ENCODE data around the gene STIL. TPM values are rescaled to one million over a fixed set of nuclear protein-coding genes. Genes with fewer than 3 reads are reported as not detected.
"Not testable (repeated sequence)": the region's sequence is repeated elsewhere in the genome, so short reads cannot be mapped to it uniquely, and the experiment has no call there.

The STIL gene
- total RNA-seq, 2 donors from 2014 or later = 9.6 to 22.0 TPM

DNA sequence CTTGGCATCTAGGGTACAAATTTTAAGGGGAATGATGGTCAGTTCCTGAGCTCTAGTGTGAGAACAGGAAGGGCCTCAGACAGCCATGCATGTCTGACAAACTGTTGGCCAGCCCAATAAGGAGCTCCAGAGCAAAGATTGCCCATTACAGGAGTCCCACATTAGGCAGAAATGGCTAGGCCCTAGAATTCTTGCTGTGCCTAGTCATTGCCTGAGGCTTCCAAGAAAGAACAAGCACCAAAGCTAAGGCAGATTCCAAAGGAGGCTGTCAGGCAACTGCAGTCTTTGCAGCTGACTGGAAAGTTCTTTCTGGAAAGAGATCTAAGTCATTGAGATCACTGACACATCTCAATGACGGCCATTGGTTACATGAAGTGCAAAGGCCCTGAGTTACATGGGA lies 3.9 kb upstream of the STIL start:
- H3K9me3 ChIP-seq = no peaks in the 10 kb centered on the region
- TF ChIP-seq CTCF (IDR thresholded peaks at IDR 0.05) = no peak
- intact Hi-C loops (cut with DNase I) = no loop called here
- DNase-seq = no peak
- no peaks in the 10 kb centered on the region for H3K36me3 ChIP-seq
- H3K9ac ChIP-seq (ENCODE audit: low read depth in 2 of 2, low read length in 2 of 2) = no peak overlapping the region
- no peaks in the 10 kb centered on the region for H3K4me1 ChIP-seq
- no peak overlapping the region for H3K4me3 ChIP-seq
- no peaks in the 10 kb centered on the region for H3K27me3 ChIP-seq
- H3K27ac ChIP-seq = no peak overlapping the region

- intact Hi-C loops (cut with DNase I) = no loop called here
- no peaks in the 10 kb centered on the region for H3K36me3 ChIP-seq
- TF ChIP-seq CTCF (IDR thresholded peaks at IDR 0.05) = no peak
- no peaks in the 10 kb centered on the region for H3K27me3 ChIP-seq
- no peak overlapping the region for H3K4me3 ChIP-seq
- H3K9ac ChIP-seq (ENCODE audit: low read depth in 2 of 2, low read length in 2 of 2) = no peak overlapping the region
- no peak for DNase-seq
- no peaks in the 10 kb centered on the region for H3K9me3 ChIP-seq
- H3K27ac ChIP-seq = no peak overlapping the region
- H3K4me1 ChIP-seq = no peaks in the 10 kb centered on the region
Measured at GRCh38 chr1:47309427-47309826, 4.5 kb downstream of the STIL start.

- Histone ChIP-seq H3K4me3 (no peak overlapping the region), H3K27me3 (no peaks in the 10 kb centered on the region), H3K36me3 (peaks cover 6% of the 10 kb centered on the region), H3K27ac (no peak overlapping the region), H3K9ac (ENCODE audit: low read depth in 2 of 2, low read length in 2 of 2) (no peak overlapping the region), H3K4me1 (no peaks in the 10 kb centered on the region), H3K9me3 (no peaks in the 10 kb centered on the region)
- no peak for DNase-seq
- no peak for TF ChIP-seq CTCF (IDR thresholded peaks at IDR 0.05)
- intact Hi-C loops (cut with DNase I) = no loop called here
Measured at GRCh38 chr1:47302472-47302871, 11.5 kb downstream of the STIL start.

DNA sequence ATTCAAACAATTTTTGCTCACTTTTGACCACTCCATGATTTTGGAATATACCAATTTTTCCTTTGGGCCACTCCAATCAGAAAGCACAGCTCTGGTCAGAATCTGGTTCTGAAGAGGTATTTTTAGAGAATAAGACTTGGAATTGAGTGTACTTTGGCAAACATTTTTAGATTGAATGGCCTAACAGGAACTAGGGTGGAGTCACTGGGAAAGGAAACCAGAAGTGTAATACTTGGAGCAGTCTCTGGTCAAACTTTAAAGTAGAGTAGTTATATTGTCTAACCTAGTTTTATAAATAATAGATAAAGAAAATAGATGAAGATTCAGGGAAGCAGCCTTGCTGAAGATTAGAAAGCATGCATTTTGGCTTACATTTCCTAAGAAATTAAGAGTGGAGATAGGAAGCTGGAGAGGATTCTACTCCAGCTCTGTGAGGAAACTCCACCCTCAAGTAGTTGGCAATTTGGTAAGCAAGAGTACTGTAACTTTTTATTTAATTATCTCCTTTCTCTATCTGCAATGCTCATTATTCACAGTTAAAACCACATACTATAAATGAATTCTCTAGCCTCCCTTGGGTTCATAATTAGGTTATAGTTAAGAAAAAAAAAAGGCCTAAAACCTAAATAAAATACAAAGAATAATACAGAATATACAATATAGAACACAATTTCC lies 15.8 kb downstream of the STIL start:
- no peaks in the 10 kb centered on the region for H3K27me3 ChIP-seq
- no peak overlapping the region for H3K27ac ChIP-seq
- no peak overlapping the region for H3K4me3 ChIP-seq
- intact Hi-C loops (cut with DNase I) = no loop called here
- no peaks in the 10 kb centered on the region for H3K4me1 ChIP-seq
- H3K9ac ChIP-seq (ENCODE audit: low read depth in 2 of 2, low read length in 2 of 2) = no peak overlapping the region
- no peak for TF ChIP-seq CTCF (IDR thresholded peaks at IDR 0.05)
- no peaks in the 10 kb centered on the region for H3K9me3 ChIP-seq
- H3K36me3 ChIP-seq = peaks cover 6% of the 10 kb centered on the region
- DNase-seq = no peak

- Histone ChIP-seq H3K9ac (ENCODE audit: low read depth in 2 of 2, low read length in 2 of 2) (no peak overlapping the region), H3K4me3 (no peak overlapping the region), H3K4me1 (no peaks in the 10 kb centered on the region), H3K27me3 (no peaks in the 10 kb centered on the region), H3K9me3 (no peaks in the 10 kb centered on the region), H3K36me3 (no peaks in the 10 kb centered on the region), H3K27ac (no peak overlapping the region)
- no peak for DNase-seq
- intact Hi-C loops (cut with DNase I) = no loop called here
- no peak for TF ChIP-seq CTCF (IDR thresholded peaks at IDR 0.05)
Measured at GRCh38 chr1:47295579-47295978, 18.4 kb downstream of the STIL start.

GRCh38 chr1:47294863-47295262 lies 19.1 kb downstream of the STIL start:
- H3K9me3 ChIP-seq; H3K27me3 ChIP-seq; DNase-seq; H3K9ac ChIP-seq (ENCODE audit: low read depth in 2 of 2, low read length in 2 of 2); intact Hi-C loops (cut with DNase I); H3K4me1 ChIP-seq; H3K4me3 ChIP-seq; H3K27ac ChIP-seq; H3K36me3 ChIP-seq: not testable (repeated sequence)

DNA sequence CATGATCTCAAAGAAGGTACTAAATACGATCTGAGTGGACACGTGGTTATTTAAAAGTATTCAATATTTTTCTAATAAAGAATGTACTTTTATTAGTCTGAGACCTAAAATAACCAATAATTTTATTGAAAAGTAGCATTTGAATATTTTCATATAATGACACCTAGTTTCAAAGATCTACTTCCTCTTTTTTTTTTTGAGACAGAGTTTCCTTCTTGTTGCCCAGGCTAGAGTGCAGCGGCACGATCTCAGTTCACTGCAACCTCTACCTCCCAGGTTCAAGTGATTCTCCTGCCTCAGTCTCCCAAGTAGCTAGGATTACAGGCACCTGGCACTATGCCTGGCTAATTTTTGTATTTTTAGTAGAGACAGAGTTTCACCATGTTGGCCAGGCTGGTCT lies 25.8 kb downstream of the STIL start:
- H3K9me3 ChIP-seq; H3K27me3 ChIP-seq; H3K36me3 ChIP-seq; H3K4me3 ChIP-seq; H3K27ac ChIP-seq; intact Hi-C loops (cut with DNase I); H3K4me1 ChIP-seq; H3K9ac ChIP-seq (ENCODE audit: low read depth in 2 of 2, low read length in 2 of 2); DNase-seq: not testable (repeated sequence)

Data from colonic mucosa (tissue), 4 donors.